Eye (tissue), 1 donor: ENCODE measurements around the gene CIITA.
A peak's percentile ranks its signal among the peaks of the same experiment; 100 is the strongest.
"Not testable (repeated sequence)": the region's sequence is repeated elsewhere in the genome, so short reads cannot be mapped to it uniquely, and the experiment has no call there.

ENCODE experiments used
- DNase-seq: peaks from one replicate; pipeline ENCODE4 v3.0.0-alpha.2; 2015

Gene CIITA

GRCh38 chr16:10876799-10877341 lies at the start of gene CIITA:
CIITA (plus strand) TSS chr16:10877202; CDS start chr16:10877331, 129 bp downstream.
- DNase-seq = no peak

DNA sequence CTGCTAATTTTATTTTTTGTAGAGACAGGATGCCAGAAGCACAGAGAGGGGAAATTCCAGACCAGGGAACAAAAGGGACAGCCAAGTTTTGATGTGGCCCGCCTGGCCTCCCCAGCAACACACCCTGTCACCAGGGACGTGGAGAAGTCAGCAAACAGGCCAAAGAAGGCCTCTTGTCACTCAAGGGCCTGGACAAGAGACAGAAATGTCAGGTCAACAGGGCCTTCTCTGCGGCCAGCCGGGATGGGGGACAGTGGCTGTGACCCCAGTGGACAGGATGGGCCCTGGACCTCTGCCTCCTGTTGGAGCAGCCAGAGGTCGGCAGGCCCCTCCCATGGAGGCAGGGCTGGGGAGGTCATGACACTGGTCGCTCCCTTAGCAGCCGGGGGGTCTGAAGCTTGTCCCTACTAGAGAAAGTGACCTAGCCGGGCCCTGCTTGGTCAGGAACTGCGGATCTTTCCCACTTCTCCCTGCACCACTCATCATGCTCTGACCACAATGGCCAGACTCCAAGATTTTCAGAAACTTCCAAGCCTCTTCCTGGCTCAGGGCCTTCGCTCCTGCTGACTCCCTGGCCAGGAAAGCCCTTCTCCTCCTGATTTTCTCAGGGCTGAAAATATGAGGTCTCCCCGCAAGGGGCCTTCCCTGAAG lies 49.2 kb upstream of the CIITA start:
- peak; percentile 68 for DNase-seq

DNA sequence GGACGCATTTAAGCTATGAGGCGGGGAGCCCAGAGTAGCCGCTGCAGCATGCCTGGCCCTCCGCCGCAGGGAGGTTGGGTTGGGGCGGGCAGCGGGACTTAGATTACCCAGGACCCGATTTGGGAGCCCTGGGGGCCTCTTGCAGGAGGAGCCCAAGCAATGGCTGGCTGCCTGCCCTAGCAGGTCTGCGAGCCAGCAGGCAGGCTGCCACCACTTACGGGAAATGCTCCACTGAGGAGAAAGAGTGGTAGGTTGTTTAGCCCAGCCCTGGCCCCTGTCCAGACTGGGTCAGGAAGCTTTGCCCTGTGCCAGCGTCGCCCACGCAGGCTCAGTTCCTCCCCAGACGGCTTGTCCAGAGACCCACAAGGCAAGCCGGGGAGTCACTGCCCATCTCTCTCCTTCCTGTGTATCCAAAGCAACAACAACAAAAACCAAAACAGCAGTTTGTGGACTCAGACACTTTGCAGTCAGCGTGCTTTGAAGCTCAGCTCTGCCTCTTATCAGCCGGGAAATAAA lies 48.1 kb upstream of the CIITA start:
- peak; percentile 71 for DNase-seq

- not testable (repeated sequence) for DNase-seq
Measured at GRCh38 chr16:10829390-10830098, 47.5 kb upstream of the CIITA start.

GRCh38 chr16:10830240-10830639 lies 46.8 kb upstream of the CIITA start:
- not testable (repeated sequence) for DNase-seq

DNA sequence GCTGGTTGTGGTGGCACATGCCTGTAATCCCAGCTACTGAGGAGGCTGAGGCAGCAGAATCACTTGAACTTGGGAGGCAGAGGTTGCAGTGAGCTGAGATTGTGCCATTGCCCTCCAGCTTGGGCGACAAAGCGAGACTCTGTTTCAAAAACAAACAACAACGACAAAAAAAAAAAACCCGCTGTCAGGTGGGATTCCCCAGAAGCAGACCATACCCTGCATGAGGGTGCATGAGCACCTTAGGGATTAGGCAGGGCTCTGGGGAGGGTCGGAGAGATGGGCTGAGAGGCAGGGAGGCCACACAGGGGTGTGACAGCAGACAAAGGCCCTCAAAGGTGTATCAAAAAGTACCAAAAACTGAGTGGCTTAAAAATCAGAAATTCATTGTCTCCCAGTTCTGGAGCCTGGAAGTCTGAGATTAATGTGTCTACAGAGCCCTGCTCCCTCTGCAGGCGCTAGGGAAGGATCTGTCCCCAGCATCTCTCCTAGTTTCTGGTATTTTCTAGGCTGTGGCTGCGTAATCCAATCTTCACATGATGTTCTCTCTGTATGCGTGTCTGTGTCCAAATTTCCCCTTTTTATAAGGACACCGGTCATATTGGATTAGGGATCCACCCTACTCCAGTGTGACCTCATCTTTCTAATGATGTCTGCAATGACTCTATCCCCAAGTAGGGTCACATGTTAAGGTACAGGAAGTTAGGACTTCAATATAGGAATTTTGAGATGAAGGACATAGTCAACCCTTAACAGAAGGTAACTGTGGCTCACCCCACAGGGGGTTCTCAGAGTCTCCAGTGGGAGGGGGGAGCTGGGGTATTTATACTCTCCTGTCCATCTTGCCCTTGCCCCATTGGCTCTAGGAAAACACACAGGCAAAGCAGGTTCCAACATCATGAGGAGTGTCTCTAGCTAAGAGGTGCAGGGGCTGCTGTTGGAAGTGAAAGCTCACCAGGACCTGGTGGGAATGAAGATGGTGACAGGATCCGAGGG lies 44.8 kb upstream of the CIITA start:
- no peak for DNase-seq

- DNase-seq = no peak
Measured at GRCh38 chr16:10833271-10833670, 43.7 kb upstream of the CIITA start.

GRCh38 chr16:10834130-10834529 lies 42.9 kb upstream of the CIITA start:
- DNase-seq = no peak

DNA sequence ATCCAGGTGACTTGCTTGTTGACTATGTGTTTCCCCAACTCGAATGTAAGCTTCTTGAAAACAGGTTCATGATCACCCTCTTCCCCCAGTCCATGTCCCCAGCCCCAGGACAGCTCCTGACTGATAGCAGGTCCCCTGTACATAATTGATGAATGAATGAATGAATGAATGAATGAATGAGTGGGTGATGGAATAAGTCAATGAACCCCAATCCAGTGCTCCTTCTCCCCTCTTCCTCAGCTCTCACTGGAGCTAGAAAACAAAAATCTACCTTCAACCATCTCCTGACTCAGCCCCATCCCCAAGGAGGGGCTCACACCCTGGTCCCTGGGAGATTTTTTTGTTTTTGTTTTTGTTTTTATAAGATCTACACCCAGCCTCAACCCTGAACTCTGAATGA lies 42.2 kb upstream of the CIITA start:
- DNase-seq = no peak

GRCh38 chr16:10835281-10835931 lies 41.6 kb upstream of the CIITA start:
- no peak for DNase-seq

- no peak for DNase-seq
Measured at GRCh38 chr16:10836174-10836853, 40.7 kb upstream of the CIITA start.

DNA sequence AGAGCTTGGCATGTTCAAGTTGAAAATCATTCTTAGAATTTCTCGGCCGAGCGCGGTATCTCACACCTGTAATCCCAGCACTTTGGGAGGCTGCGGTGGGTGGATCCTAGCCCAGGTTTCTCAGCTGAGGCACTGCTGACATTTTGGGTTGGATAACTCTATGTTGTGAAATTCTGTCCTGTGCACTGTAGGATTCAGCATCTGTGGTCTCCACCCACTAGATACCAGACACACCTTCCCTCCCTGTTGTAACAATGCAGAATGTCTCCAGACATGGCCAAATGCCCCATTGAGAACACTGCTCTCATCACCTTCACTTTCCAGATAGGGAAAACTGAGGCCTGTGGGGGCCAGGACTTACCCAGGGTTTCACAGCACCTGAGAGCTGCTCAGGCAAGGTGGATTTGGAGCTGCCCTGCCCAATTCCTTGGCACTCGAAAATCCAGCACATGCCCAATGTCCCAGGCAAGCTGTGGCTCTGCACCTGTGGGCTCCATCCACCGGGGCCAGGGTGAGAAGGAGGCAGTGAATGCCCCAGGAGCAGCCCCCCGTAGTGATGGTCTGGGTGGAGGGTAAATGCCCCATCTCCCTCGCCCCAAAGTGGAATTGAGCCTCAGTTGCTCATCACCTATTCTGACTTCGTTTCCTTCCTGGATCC lies 38.3 kb upstream of the CIITA start:
- no peak for DNase-seq

DNA sequence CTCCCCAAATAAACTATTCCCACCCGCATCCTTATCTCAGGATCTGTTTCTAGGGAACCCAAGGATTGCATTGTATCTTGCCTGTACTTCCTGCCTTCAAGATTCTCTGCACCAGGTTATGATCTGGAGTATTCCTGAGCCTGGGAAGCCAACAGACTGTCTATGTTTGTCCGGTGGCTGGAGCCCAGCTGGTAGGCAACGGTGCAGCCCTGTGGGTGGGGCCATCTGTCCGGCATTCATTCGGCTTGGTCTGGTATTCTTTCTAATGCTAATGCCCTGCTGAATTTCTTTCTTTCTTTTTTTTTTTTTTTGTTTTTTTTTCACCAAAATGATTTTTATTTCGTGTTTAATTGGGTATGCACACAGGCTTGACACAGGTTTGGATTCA lies 37.7 kb upstream of the CIITA start:
- no peak for DNase-seq

GRCh38 chr16:10840703-10841102 lies 36.3 kb upstream of the CIITA start:
- DNase-seq = no peak

DNA sequence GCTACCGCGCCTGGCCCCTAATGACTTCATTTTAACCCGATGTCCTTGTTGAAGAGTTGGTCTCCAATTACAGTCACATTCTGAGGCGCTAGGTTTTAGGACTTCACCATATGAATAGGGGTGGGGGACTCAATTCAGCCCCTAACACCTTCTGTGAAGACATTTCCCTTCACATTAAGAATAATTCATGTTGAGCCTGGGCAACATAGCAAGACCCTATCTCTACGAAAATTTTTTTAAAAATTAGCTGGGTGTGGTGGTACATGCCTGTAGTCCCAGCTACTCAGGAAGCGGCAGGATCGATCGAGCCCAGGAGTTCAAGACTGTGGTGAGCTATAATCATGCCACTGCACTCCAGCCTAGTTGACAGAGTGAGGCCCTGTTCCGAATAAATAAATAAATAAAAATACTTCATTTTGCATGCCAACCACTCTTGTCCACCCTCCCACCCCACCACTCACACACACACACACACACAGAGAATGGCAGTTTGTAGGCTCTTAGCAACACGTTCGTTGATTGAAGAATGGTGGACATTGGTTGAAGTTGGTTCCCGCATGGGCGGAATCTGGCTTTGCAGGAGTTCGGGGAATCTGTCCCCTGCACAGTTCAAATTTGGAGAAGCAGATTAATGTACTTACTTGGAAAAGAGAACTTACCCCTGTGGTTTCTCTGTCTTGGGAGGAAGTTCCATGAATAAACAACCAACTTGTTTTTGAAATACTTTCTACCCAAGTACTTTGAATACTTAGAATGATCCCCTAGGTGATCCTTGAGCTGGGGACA lies 30.6 kb upstream of the CIITA start:
- DNase-seq = no peak

DNA sequence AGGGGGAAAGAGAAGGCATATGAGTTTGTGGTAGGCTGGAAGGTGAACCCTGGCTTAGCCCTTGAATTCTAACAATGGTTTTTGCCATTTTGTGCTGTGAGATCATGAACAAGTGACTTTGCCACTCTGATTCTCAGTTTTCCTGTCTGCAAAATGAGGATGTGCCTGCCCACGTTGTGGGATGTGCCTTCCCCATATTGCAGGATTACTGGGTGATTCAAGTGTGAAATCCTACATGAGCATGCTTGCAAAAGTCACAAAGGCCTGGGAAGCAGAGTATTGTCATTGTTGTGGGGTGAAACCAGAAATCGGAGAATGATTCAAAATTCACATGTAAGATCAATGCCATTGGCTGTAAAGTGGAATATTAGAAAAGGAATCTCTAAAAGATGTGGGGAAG lies 29.8 kb upstream of the CIITA start:
- DNase-seq = no peak

DNA sequence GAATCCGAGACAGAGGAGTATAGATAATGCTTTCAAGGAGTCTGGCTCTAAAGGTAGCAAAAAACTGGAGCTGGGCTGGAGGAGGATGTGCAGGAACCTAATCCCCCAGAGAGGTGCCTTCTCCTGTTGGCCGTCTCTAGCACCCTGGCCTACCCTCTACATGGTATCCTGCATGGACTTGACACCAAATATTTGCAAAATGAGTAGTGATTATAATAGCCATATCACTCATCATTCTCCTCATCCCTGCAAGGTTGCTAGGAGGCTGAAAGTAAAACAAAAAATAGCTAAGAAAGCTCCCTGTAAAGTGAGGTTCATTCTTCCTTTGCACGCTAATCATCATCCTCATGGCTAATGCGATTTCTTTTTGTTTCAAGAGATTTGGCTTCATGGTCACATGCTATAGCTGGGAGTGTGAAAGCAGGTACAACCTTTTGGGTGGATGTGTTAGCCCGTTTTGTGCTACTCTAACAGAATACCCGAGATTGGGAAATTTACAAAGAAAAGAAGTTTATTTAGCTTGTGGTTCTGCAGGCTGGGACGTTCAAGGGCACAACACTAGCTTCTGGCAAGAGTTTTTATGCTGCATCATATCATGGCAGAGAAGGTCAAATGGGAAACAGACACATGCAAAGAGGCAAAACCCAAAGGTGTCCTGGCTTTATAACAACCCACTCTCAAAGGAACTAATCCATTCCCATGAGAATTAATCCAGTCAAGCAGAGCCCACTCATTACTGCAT lies 27.1 kb upstream of the CIITA start:
- DNase-seq = no peak

DNA sequence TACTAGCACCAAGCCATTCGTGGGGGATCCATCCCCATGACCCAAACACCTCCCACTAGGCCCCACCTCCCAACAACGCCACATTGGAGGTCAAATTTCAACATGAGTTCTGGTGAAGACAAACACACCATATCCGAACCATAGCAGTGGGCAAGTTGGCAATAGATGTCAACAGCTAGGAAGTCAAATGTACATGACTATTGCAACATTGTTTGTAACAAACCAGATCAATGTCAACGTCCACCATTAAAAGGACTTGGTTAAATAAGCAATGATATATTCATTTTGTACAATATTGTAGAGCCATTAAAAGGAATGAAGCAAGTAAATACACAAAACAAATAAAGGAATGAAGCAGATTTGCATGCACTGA lies 26.5 kb upstream of the CIITA start:
- DNase-seq = no peak

DNA sequence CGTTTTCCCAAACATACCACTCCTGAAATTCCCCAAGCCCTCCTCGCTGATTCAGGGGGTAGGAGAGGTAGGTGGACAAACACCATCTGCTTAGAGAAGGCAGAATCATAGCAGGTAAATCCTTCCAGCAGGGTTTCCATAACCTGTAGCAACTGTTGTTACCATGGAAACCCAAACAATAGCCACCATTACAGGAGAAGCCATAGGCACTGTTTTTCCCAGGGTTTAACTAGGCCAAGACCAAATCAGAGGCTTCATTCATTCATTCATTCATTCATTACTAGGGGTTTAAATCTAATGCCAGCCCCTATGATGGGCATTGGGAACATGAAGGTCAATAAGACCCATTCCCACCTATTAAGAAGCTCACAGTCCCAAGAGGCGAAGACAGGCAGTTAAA lies 25.5 kb upstream of the CIITA start:
- DNase-seq = no peak

DNA sequence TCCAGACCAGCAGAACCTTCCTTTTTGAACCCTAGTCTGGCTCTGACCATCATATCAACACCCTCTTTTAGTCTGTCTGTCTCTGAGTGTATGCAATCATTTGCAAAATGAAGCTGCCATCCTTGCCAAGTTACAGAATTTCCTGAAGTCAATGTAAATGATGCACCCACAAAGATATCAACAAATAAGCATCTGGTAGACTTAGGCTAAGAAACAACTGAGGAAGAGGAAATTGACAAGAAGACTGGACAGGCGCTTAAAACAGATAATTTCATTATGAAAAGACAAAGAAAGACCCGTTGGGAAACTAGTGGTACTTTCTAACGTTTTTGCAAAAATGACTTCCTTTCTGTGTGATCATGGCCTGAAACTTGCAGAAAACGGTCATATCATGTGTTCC lies 24.7 kb upstream of the CIITA start:
- DNase-seq = no peak
